HepG2 (cell line): ENCODE measurements around the gene PSMD12. TPM values are rescaled to one million over a fixed set of nuclear protein-coding genes. Genes with fewer than 3 reads are reported as not detected.

Experiments used
- ATF3 ChIP-seq: sonication (generic); formaldehyde crosslinking; IDR thresholded peaks from 2 replicates; pipeline ENCODE4 v1.4.0; 2020; ENCODE audit warnings: missing genetic modification reagents
- KDM2A ChIP-seq: sonication (generic); formaldehyde crosslinking; IDR thresholded peaks from 2 replicates; pipeline ENCODE4 v1.4.0; 2020; ENCODE audit warnings: low read depth, missing genetic modification reagents, borderline replicate concordance
- KLF12 ChIP-seq: sonication (generic); formaldehyde crosslinking; IDR thresholded peaks from 2 replicates; pipeline ENCODE4 v1.4.0; 2020; ENCODE audit warnings: missing genetic modification reagents, borderline replicate concordance
- MTF1 ChIP-seq: sonication (generic); formaldehyde crosslinking; IDR thresholded peaks from 2 replicates; pipeline ENCODE4 v1.5.0; 2020; ENCODE audit warnings: missing genetic modification reagents
- MYNN ChIP-seq: sonication (generic); formaldehyde crosslinking; IDR thresholded peaks from 2 replicates; pipeline ENCODE4 v1.4.0; 2020; ENCODE audit warnings: mild to moderate bottlenecking, low read depth, missing genetic modification reagents
- NR2F1 ChIP-seq, 2 experiments: fragments of 450-650 bp in 1 of 2; formaldehyde crosslinking in 1 of 2; IDR thresholded peaks; 2 replicates each; pipeline versions ENCODE4 v1.5.0 to v1.6.1; 2016 to 2020; ENCODE audit warnings: mild to moderate bottlenecking in 1 of 2, missing compliant biosample characterization in 1 of 2, missing genetic modification reagents in 1 of 2, moderate library complexity in 1 of 2
- PHF21A ChIP-seq: sonication (generic); formaldehyde crosslinking; IDR thresholded peaks from 2 replicates; pipeline ENCODE4 v1.5.0; 2020; ENCODE audit warnings: mild to moderate bottlenecking, missing genetic modification reagents
- PPARG ChIP-seq: conservative IDR thresholded peaks from 2 replicates; pipeline ENCODE4 v1.6.1; 2016; ENCODE audit warnings: missing biosample characterization, missing genetic modification reagents
- SNAPC2 ChIP-seq: sonication (generic); formaldehyde crosslinking; IDR thresholded peaks from 2 replicates; pipeline ENCODE4 v1.8.1; 2022; ENCODE audit warnings: mild to moderate bottlenecking, missing genetic modification reagents
- SNAPC5 ChIP-seq: sonication (generic); formaldehyde crosslinking; IDR thresholded peaks from 2 replicates; pipeline ENCODE4 v1.8.1; 2023; ENCODE audit warnings: mild to moderate bottlenecking, missing genetic modification reagents, borderline replicate concordance
- SP4 ChIP-seq: sonication (generic); formaldehyde crosslinking; IDR thresholded peaks from 2 replicates; pipeline ENCODE4 v1.8.1; 2023; ENCODE audit warnings: mild to moderate bottlenecking, missing genetic modification reagents
- TP53 ChIP-seq: sonication (generic); formaldehyde crosslinking; conservative IDR thresholded peaks from 2 replicates; pipeline ENCODE4 v1.4.0; 2020; ENCODE audit warnings: missing genetic modification reagents
- ZBTB33 ChIP-seq: sonication (generic); formaldehyde crosslinking; IDR thresholded peaks from 2 replicates; pipeline ENCODE4 v1.4.0; 2020; ENCODE audit warnings: missing genetic modification reagents
- ZNF792 ChIP-seq: IDR thresholded peaks from 2 replicates; pipeline ENCODE4 v1.6.1; 2016
- polyA plus RNA-seq, 8 experiments: library from polyadenylated mRNA; depleted of rRNA in 3 of 8; stranded (reverse) in 7 of 8; unstranded in 1 of 8; fragments of >200 nt; fragmentation: Illumina TruSeq in 4 of 8; extraction: Trizol in 4 of 8; gene quantifications; 2 replicates each; pipeline versions ENCODE4 v1.2.1 to v1.2.3, GENCODE V29; 2011 to 2016; ENCODE audit warnings: low read depth in 4 of 8, missing spikeins in 1 of 8, mixed read lengths in 1 of 8; ENCODE audit not compliant: insufficient read depth in 1 of 8
- total RNA-seq, 5 experiments: library from RNA; depleted of rRNA; stranded (reverse); fragments of >200 nt; fragmentation: Illumina TruSeq; extraction: Trizol; gene quantifications; 2 replicates each; pipeline ENCODE4 v1.2.3, GENCODE V29; 2016; ENCODE audit warnings: low read depth in 1 of 5
- TF ChIP-seq, protein P1 (sequence below): sonication (generic); formaldehyde crosslinking; IDR thresholded peaks from 2 replicates; pipeline ENCODE4 v1.4.0; 2020; ENCODE audit warnings: missing genetic modification reagents
- TF ChIP-seq, protein P2 (sequence below): sonication (generic); formaldehyde crosslinking; IDR thresholded peaks from 2 replicates; pipeline ENCODE4 v1.9.0; 2022; ENCODE audit warnings: low read depth, missing genetic modification reagents
- TF ChIP-seq, protein P3 (sequence below): sonication (generic); formaldehyde crosslinking; conservative IDR thresholded peaks from 2 replicates; pipeline ENCODE4 v1.4.0; 2020; ENCODE audit warnings: missing genetic modification reagents

PSMD12 gene
- total and polyA plus RNA-seq, 2 of the 13 experiments (the other 11 are each of a cell fraction or from before 2014, with no cell fraction given), result 27.4 to 71.7 TPM

DNA sequence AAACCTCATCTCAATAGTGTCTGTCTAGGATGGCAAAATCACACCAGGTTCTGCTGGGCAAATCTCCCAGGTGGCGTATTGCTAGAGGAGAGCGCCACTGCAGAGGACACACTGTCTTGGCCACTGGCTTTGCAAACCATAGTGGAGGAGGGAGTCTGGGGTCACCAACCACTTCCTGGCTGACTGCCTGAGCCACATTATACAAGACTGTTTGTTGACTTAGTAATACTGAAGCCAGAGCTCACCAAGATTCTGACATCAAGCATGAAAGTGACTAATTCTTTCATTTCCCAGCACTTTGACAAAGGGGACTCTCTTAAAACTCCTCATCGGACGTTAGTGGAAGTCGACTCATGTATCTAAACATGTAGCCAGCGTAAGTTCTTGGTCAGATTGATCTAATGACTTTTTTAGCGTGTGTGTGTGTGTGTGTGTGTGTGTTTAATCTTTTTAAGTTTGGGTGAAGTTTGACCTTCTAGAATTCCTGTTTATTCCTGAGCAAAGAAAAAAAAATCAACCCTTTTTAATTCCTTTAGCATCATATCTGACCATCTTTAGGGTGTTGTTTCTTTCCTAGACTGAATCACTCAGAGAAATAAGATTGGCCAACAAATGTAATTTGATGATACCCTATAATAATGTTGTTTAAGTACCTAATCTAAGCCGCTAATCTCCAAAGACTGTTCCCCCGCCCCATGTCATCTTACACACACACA, 24.4 kb upstream of the PSMD12 start (continued):
- TF ChIP-seq, protein P1, sequence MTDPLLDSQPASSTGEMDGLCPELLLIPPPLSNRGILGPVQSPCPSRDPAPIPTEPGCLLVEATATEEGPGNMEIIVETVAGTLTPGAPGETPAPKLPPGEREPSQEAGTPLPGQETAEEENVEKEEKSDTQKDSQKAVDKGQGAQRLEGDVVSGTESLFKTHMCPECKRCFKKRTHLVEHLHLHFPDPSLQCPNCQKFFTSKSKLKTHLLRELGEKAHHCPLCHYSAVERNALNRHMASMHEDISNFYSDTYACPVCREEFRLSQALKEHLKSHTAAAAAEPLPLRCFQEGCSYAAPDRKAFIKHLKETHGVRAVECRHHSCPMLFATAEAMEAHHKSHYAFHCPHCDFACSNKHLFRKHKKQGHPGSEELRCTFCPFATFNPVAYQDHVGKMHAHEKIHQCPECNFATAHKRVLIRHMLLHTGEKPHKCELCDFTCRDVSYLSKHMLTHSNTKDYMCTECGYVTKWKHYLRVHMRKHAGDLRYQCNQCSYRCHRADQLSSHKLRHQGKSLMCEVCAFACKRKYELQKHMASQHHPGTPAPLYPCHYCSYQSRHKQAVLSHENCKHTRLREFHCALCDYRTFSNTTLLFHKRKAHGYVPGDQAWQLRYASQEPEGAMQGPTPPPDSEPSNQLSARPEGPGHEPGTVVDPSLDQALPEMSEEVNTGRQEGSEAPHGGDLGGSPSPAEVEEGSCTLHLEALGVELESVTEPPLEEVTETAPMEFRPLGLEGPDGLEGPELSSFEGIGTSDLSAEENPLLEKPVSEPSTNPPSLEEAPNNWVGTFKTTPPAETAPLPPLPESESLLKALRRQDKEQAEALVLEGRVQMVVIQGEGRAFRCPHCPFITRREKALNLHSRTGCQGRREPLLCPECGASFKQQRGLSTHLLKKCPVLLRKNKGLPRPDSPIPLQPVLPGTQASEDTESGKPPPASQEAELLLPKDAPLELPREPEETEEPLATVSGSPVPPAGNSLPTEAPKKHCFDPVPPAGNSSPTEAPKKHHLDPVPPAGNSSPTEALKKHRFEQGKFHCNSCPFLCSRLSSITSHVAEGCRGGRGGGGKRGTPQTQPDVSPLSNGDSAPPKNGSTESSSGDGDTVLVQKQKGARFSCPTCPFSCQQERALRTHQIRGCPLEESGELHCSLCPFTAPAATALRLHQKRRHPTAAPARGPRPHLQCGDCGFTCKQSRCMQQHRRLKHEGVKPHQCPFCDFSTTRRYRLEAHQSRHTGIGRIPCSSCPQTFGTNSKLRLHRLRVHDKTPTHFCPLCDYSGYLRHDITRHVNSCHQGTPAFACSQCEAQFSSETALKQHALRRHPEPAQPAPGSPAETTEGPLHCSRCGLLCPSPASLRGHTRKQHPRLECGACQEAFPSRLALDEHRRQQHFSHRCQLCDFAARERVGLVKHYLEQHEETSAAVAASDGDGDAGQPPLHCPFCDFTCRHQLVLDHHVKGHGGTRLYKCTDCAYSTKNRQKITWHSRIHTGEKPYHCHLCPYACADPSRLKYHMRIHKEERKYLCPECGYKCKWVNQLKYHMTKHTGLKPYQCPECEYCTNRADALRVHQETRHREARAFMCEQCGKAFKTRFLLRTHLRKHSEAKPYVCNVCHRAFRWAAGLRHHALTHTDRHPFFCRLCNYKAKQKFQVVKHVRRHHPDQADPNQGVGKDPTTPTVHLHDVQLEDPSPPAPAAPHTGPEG (CRISPR knock-in tag), result no peak
- TF ChIP-seq TP53 (CRISPR knock-in tag) (no peak), ATF3 (CRISPR knock-in tag) (no peak), PPARG (CRISPR knock-in tag) (peak; percentile 46; the same call in 1 of the 2 replicates), MTF1 (CRISPR knock-in tag) (no peak), SP4 (CRISPR knock-in tag) (no peak), KLF12 (no peak), KDM2A (no peak), PHF21A (0 out of 2 replicates have a peak, but pooled peaks have one; percentile 21), NR2F1 (CRISPR knock-in tag; IDR thresholded peaks at IDR 0.05) (no peak), ZBTB33 (CRISPR knock-in tag) (peak; percentile 86; the same call in 1 of the 2 replicates), MYNN (no peak), SNAPC5 (CRISPR knock-in tag) (no peak), ZNF792 (CRISPR knock-in tag) (no peak), SNAPC2 (CRISPR knock-in tag) (no peak)
- TF ChIP-seq, protein P2, sequence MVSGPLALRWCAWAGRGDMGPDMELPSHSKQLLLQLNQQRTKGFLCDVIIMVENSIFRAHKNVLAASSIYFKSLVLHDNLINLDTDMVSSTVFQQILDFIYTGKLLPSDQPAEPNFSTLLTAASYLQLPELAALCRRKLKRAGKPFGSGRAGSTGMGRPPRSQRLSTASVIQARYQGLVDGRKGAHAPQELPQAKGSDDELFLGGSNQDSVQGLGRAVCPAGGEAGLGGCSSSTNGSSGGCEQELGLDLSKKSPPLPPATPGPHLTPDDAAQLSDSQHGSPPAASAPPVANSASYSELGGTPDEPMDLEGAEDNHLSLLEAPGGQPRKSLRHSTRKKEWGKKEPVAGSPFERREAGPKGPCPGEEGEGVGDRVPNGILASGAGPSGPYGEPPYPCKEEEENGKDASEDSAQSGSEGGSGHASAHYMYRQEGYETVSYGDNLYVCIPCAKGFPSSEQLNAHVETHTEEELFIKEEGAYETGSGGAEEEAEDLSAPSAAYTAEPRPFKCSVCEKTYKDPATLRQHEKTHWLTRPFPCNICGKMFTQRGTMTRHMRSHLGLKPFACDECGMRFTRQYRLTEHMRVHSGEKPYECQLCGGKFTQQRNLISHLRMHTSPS, result no peak
- TF ChIP-seq, protein P3, sequence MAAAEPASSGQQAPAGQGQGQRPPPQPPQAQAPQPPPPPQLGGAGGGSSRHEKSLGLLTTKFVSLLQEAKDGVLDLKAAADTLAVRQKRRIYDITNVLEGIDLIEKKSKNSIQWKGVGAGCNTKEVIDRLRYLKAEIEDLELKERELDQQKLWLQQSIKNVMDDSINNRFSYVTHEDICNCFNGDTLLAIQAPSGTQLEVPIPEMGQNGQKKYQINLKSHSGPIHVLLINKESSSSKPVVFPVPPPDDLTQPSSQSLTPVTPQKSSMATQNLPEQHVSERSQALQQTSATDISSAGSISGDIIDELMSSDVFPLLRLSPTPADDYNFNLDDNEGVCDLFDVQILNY, result no peak
